GM18499 (cell line): ENCODE results near the gene CAPN1.
"Not testable (repeated sequence)": the region's sequence is repeated elsewhere in the genome, so short reads cannot be mapped to it uniquely, and the experiment has no call there.

ENCODE experiments used
- ATAC-seq: cut with Tn5 transposase; IDR thresholded peaks from one replicate; pipeline ENCODE4 v1.9.1; 2021; ENCODE audit warnings: moderate number of reproducible peaks; ENCODE audit not compliant: insufficient read depth, unreplicated experiment

The CAPN1 gene

GRCh38 chr11:65181569-65182257, at the start of gene CAPN1:
CAPN1 (plus strand) TSS chr11:65181928; CDS start chr11:65182702, 774 bp downstream.
- ATAC-seq: no peak

- no peak for ATAC-seq
Observed at GRCh38 chr11:65132238-65132987, 49.3 kb upstream of the CAPN1 start.

- no peak for ATAC-seq
Observed at GRCh38 chr11:65132988-65133700, 48.6 kb upstream of the CAPN1 start.

- no peak for ATAC-seq
Observed at GRCh38 chr11:65133724-65134123, 48.0 kb upstream of the CAPN1 start.

- ATAC-seq: peak; percentile 31
Observed at GRCh38 chr11:65134240-65134951, 47.3 kb upstream of the CAPN1 start, which contains the start of gene SYVN1. SYVN1 (minus strand) TSS chr11:65134519; CDS start chr11:65133601, 918 bp downstream.

GRCh38 chr11:65134952-65135632, 46.6 kb upstream of the CAPN1 start:
- ATAC-seq: peak; percentile 39

- no peak for ATAC-seq
Observed at GRCh38 chr11:65135633-65136145, 46.0 kb upstream of the CAPN1 start.

GRCh38 chr11:65136515-65137096, 45.1 kb upstream of the CAPN1 start:
- ATAC-seq: no peak

- ATAC-seq: no peak
Observed at GRCh38 chr11:65141896-65142494, 39.7 kb upstream of the CAPN1 start.

- no peak for ATAC-seq
Observed at GRCh38 chr11:65147352-65148075, 34.2 kb upstream of the CAPN1 start.

- no peak for ATAC-seq
Observed at GRCh38 chr11:65148657-65149056, 33.1 kb upstream of the CAPN1 start.

GRCh38 chr11:65150131-65150508, 31.6 kb upstream of the CAPN1 start:
- not testable (repeated sequence) for ATAC-seq

GRCh38 chr11:65150509-65151299, 31.0 kb upstream of the CAPN1 start:
- no peak for ATAC-seq

GRCh38 chr11:65151331-65151899, 30.3 kb upstream of the CAPN1 start:
- no peak for ATAC-seq

- ATAC-seq: no peak
Observed at GRCh38 chr11:65152122-65152521, 29.6 kb upstream of the CAPN1 start.

- no peak for ATAC-seq
Observed at GRCh38 chr11:65156256-65156655, 25.5 kb upstream of the CAPN1 start.

GRCh38 chr11:65156926-65157325, 24.8 kb upstream of the CAPN1 start:
- no peak for ATAC-seq
